ENCODE measurements around the gene ZNF408.
"Not testable (repeated sequence)": the region's sequence is repeated elsewhere in the genome, so short reads cannot be mapped to it uniquely, and the experiment has no call there.

ZNF408 gene

DNA sequence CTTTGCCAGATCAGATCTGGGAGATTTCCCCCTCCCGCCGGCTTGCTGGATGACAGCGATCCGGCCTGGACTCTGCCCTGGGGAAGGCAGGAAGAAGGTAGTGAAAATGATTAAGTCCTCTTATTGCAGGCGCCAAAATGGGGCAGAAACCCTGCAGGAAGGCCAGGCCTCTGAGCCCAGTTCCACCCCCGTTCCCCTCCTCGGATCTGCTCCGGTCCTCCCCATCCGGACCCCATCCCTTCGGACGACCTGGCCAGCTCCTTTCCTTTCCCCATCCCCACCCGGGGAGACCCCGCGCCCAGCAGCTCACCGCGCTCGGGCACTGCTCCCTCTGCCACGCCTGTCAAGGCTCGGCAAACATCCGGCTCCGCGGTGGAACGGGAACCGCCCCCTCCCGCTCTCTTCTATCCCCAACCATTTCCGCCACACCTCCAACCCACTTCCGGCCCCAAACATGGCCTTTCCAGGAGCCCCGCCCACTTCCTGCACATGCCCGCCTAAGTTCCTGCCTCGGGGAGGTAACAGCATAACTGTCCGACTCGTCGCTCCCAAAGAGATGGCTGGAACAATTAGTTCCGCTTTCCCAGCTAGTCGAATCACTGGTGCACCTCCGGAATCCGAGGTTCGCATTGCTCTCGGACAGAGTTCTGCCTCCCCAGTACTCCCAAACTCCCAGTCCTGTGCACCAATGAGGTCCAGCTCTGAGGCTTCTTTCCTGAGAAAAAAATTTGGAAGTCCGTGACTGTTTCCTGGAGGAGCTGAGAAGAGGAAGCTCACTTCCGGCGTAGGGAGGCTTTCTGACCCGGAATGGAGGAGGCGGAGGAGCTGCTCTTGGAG is at the start of gene ZNF408, which contains the start of gene ARHGAP1:
Gene ZNF408, plus strand, starts transcription at position 791 of the 837 bp plus-strand sequence. Its CDS starts 17 bp downstream, at position 808.
Gene ARHGAP1, minus strand, starts transcription at position 379 of the 837 bp plus-strand sequence. CDS start 4,512 bp downstream, outside the sequence.
- DNase-seq (ENCODE audit: low read depth in 2 of 2): peak; percentile 97 to 99

- DNase-seq (ENCODE audit: low read depth in 2 of 2): no peak
Observed at GRCh38 chr11:46655631-46656030, 45.2 kb upstream of the ZNF408 start.

DNA sequence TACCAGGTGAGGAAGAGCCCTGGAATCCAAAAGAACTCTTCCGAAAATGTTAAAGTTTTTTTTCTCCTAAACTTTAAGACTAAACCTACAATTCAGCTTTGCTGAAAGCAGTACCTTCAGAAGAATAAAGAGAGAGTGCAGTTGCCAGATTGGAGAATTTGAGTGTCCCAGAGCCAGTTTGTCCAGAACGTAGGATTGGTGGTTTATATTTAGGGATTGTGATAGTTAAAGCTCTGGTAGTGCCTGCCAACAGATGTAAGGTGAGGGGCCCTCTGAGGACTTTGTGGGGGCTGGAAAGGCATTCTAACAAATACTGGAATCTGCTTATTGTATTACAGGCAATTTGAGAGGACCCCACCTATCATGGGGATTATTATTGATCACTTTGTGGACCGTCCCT is 43.6 kb upstream of the ZNF408 start:
- DNase-seq (ENCODE audit: low read depth in 2 of 2): no peak

DNA sequence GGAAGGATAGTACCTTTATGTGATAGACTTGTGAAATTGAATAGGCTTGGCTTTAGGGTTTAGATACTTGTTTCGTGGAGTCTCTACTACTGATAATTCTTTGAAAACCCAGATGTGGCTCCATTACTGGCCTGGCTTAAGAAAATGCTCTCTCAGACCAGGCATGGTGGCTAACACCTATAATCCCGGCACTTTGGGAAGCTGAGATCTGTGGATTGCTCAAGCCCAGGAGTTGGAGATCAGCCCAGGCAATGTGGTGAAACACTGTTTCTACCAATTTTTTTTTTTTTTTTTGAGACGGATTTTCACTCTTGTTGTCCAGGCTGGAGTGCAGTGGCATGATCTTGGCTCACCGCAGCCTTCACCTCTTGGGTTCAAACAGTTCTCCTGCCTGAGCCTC is 42.6 kb upstream of the ZNF408 start:
- DNase-seq (ENCODE audit: low read depth in 2 of 2): no peak

DNA sequence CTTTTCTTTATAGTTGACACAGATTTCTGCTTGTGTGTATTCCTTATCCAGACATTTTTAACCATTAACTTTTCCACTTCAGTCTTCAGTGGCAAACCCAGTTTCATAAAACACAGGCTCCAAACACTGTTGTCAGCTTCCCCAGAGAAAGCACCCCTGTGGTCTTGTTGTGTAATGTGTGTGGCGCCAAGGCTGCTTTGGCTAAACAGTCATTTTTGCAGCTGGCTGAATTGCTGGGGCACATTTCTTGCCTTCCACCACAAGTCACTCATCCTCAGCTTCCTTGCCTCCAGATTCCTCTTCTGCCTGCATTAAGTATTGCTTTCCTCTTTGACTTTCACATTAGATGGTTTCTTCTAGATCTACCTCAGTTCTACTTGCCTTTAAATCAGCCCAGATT is 40.9 kb upstream of the ZNF408 start:
- DNase-seq (ENCODE audit: low read depth in 2 of 2): no peak

- DNase-seq (ENCODE audit: low read depth in 2 of 2): no peak
Observed at GRCh38 chr11:46661836-46662235, 39.0 kb upstream of the ZNF408 start.

DNA sequence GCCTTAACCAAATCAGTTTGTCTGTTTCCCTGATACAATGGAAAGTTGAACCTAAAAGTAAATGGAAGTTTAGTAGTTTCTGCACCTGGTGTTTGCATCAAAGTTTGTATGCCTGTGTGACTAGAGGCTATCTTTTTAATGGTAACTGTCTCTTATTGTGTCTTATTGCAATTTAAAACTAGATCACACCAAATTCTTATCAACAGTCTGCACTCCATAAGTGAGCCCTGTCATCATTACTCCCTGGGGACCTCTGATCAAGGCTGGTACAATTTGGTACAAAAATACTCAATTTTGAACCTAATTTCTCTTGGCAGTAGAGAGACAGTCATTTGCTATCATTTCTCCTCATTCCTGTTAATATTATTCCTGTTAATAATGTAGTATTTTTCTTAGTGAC is 38.5 kb upstream of the ZNF408 start:
- no peak for DNase-seq (ENCODE audit: low read depth in 2 of 2)

- DNase-seq (ENCODE audit: low read depth in 2 of 2): no peak
Observed at GRCh38 chr11:46663277-46663940, 37.4 kb upstream of the ZNF408 start.

GRCh38 chr11:46664612-46665011 is 36.2 kb upstream of the ZNF408 start:
- no peak for DNase-seq (ENCODE audit: low read depth in 2 of 2)

DNA sequence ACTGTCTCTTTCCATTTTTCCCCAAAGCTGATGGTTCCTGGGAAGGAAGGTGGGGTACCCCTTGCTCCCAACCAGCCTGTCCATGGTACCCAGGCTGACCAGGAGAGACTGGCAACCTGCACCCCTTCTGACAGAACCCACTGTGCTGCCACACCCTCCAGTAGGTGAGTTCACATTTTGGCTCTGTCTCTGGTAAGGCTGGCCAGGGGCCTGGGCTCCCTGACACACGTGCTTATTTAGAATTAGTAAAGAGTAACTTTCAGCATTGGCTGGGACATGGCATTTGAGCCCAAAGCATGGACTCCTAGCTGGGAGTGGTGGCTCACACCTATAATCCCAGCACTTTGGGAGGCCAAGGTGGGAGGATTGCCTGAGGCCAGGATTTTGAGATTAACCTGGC is 35.5 kb upstream of the ZNF408 start:
- no peak for DNase-seq (ENCODE audit: low read depth in 2 of 2)

DNA sequence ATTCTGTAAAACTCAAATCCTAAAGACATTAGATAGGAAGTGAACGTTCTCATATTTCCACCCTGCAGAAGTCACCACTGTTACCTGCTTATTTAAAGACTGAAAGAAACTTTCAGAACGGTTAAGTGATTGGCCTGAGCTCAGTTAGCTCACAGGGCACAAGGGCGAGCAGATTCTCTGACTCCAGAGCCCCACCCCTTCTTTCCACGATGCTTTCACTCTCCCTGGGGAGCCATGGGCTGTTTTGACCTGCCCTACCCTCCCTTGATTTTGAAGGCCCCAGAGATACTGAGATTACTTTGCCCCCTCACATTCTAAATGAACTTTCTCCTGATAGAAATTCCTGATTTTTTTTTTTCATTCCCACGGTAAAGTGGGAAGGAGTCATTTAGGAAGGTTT is 34.3 kb upstream of the ZNF408 start:
- DNase-seq (ENCODE audit: low read depth in 2 of 2): no peak

DNA sequence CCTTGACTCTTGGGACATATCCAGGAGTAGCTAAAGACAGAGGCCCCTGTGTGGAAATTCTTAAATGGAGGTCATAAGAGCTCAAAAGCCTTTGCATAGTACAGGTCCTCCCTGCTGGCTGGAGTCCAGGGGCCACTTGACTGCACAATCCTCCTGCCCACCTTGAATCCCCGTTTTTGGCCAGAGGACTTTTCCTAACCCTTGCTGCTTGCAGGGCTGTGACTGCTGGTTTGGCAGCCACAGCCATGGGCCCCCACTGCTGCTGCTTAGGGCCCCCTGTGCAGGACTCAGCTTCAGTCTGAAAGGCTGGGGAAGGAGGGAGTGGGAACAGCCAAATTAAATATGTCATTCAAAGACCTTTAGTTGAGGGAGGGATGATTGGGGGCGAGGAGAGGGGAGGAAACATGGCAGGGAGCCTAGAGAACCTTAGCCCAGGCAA is 33.8 kb upstream of the ZNF408 start:
- DNase-seq (ENCODE audit: low read depth in 2 of 2): no peak

DNA sequence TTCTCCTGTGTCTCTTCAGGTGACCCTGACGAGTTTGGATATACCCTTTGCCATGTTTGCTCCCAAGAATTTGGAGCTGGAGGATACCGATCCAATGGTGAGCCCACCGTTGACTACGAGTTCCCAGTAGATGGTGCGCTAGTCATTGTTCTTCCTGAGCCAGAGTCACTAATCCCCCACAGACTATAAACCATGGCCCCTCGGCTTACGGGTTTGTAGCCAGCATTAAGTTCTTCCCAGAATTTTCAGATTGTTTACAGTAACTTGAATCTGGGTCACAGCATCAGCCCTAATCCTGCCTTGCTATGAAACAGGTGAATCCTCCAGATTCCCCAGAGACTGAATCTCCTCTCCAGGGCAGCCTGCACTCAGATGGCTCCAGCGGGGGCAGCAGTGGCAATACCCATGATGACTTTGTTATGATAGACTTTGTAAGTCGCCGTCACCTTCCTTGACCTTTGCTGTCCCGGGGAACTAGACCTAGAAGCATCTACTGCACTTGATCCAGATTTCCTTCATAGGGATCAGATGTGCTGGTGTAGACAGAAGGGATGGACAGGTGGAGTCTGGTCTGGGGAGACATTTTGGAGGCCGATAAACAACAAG is 32.2 kb upstream of the ZNF408 start:
- no peak for DNase-seq (ENCODE audit: low read depth in 2 of 2)

DNA sequence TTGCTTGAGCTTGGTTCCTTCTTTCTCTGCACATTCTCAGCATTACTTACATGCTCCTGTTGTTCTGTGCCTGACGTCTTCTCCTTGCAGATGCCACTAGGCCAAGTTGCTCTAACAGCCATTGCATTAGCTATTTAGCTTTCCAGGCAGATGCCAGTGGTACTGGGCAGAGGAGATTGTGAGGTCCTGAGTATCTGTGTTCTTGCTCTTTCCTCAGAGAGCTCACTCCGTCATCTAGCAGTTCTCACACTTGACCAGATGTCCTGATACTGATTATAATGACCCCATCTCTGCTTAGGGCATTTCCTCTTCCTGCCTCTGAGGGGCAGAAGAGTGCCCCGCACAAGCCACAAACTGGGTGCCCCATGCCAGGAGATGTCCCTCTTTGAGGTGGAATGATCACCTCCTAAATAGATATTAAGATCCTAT is 31.1 kb upstream of the ZNF408 start:
- no peak for DNase-seq (ENCODE audit: low read depth in 2 of 2)

DNA sequence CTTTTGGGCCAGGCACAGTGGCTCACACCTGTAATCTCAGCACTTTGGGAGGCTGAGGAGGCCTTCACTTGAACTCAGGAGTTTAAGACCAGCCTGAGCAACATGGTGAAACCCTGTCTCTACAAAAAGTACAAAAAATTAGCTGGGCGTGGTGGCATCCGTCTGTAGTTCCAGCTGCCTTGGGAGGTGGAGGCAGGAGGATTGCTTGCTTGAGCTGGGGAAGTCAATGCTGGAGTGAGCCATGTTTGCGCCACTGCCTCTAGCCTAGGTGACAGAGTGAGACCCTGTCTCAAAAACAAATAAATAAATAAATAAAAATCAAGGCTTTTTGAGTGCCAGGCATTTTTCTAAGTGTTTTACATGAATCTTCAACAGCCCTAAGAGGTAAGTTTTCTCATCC is 30.3 kb upstream of the ZNF408 start:
- not testable (repeated sequence) for DNase-seq (ENCODE audit: low read depth in 2 of 2)

GRCh38 chr11:46671958-46672315 is 28.9 kb upstream of the ZNF408 start:
- DNase-seq (ENCODE audit: low read depth in 2 of 2): no peak

DNA sequence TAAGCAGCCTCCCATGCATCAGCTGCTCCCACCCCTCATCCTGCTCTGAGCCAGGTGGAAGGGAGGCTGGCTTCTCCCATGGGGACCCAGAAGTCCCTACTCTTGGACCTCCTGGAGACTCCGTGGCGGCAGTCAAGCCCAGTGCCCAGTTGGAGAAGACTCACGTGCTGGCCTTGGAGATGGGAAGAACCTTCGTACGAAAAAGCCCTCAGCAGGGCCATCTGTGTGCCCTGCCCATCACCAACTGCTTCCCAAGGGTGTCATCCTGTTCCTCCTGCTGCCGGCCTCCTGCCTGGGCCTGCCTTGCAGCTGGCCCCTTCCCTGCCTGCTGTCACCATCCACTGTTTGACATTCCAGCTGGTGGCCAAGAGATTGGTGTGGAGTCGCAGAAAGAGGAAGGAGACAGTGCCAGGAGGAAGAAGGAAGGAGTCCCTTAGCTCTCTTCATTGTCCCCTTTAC is 28.4 kb upstream of the ZNF408 start:
- DNase-seq (ENCODE audit: low read depth in 2 of 2): no peak

DNA sequence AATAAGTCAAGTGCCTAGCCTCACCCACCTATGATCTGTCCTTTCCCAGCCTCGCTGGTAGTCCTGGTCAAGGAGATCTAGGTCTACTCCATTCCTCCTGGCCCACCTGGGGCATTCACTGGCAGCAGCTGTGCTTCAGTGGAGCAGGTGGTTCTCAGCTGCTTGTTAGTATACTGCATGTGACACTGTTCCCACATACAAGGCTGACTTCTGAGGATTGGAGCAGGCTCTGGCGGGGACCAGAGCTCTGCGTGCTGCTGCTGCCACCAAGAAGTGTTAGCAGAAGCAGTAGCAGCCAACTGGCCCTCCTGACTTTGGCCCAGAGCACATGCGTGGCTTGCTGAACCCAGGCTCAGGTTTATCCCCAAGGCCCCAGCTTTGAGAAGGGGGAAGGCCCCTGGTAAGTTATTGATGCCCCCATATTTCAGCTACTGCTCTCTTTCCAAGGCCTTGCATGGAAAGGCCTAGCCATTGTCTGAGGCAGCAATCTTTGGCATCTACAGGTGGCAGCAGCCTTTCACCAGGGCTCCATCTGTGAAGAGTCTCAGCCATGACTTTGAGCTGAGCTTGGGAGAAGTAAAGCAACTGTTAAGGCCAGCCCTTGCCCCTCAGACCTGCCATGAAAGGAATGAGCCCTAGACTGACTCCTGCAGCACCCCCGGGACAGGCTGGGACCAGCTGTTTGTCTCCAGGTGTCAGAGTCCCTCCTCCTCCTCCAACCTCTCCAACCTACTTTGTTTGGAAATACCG is 26.9 kb upstream of the ZNF408 start:
- DNase-seq (ENCODE audit: low read depth in 2 of 2): no peak

DNA sequence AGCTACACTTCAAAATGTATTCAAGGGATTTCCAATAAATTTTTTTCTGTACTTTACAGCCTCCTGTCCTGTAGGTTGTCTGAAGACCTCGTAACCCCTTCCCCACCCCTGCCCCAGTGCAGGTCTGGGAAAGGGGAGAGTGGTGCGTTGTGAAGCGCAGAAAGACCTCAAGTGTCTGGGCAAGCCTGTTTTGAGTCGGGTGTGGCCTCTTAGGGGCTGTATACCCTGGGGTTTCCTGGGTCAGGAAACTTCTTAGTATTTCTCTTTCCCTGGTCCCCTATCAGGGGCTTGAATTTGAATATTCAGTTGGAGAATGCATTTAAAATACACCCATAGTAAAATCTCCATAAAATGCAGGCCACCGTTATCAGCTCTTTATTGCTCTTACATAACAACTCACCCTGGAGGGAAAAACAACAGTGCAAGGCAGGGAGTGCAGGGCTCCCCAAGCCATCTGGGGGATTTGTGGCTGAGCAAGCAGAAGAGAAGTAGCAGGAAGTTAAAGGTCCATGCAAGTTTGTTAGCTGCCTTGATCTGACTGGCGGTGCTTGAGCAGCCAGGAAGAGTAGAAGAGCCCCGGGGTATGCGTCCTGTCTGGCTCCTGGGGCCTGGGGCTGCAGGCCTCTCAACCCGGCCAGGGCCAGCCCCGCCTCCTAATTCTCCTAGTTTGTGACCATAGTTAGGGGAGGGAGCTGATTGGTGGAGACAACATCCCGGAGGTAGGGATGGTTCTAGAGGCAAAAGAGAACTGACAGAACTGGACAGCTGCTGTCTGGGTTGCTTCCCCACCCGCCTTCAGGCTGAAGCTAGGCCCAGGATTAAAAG is 26.2 kb upstream of the ZNF408 start:
- DNase-seq (ENCODE audit: low read depth in 2 of 2): no peak

DNA sequence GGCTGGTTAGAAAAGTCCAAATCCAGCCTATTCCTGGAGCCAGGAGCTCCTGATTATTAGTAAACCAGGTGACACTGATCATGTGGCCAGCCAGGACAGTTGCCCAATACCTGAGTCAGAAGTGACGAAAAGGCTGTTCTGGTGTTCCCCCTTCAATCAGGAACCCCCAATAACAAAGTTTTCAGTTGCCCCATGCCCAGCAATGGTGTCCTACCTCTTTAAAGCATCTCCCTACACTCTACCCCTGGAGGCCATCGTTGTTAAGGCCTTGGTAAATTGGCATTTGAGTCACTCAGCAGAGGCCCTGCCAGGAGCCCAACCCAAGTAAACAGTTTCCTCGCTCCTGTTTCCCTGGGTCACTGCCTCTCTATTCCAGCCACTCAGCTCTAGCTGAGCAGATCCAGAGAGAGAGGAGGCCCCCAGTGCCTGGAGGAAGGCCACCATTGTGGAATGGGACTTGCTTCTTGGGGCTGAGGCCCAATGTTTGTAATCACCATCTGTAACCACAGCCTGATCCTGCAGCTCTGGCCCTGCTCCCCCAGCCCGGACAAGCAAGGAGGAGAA is 25.5 kb upstream of the ZNF408 start:
- no peak for DNase-seq (ENCODE audit: low read depth in 2 of 2)

GRCh38 chr11:46675949-46676348 is 24.9 kb upstream of the ZNF408 start:
- DNase-seq (ENCODE audit: low read depth in 2 of 2): no peak
